Measurements from ENCODE around the gene MICB.
"Not testable (repeated sequence)": the region's sequence is repeated elsewhere in the genome, so short reads cannot be mapped to it uniquely, and the experiment has no call there.

The MICB gene

DNA sequence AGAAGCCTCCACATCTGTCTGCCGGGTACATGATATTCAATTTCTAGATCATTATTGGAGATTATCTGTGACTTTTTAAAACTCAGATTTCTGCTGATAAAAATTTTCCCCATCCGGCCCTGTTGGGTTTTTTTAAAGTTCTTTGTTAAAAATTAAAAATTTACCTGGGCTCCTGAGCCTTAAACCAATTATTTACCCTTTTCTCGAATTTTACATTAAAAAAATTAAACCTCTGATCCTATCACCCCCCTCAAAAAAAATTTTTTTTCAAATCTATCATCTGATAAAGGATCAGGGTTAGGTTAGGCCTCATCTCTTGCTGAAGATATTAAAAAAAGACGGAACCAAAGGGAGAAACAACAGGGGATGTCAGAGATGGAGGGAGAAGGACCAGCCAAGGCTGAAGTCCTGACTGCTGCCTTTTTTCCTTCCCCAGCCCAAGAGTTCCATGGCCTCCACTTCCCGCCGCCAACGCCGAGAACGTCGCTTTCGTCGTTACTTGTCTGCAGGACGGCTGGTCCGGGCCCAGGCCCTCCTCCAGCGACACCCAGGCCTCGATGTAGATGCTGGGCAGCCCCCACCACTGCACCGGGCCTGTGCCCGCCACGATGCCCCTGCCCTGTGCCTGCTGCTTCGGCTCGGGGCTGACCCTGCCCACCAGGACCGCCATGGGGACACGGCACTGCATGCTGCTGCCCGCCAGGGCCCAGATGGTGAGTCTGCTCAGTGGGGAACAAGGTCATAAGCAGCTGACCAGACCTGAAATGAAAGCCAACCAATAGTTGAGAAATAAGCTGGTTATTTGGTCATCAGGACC lies 50.0 kb downstream of the MICB start:
- H3K27ac ChIP-seq (ENCODE audit: insufficient read depth, low read depth, low read length, poor library complexity, severe bottlenecking) = no peak overlapping the region
- peak overlapping the region; percentile 54 for H3K4me3 ChIP-seq (ENCODE audit: insufficient read depth, low read depth, low read length)
- H3K4me1 ChIP-seq (ENCODE audit: control insufficient read depth, insufficient read depth, low read length) = peaks cover 10% of the 10 kb centered on the region
- no peaks in the 10 kb centered on the region for H3K27me3 ChIP-seq (ENCODE audit: control insufficient read depth, insufficient read depth, low read length, poor library complexity, severe bottlenecking)
- WGBS, 2 experiments = 84 to 86% methylated on average over 22 to 24 of the region's 24 CpGs
- no peaks in the 10 kb centered on the region for H3K9me3 ChIP-seq (ENCODE audit: control insufficient read depth, low read length)
- H3K36me3 ChIP-seq (ENCODE audit: control insufficient read depth, insufficient read depth, low read length) = no peaks in the 10 kb centered on the region

DNA sequence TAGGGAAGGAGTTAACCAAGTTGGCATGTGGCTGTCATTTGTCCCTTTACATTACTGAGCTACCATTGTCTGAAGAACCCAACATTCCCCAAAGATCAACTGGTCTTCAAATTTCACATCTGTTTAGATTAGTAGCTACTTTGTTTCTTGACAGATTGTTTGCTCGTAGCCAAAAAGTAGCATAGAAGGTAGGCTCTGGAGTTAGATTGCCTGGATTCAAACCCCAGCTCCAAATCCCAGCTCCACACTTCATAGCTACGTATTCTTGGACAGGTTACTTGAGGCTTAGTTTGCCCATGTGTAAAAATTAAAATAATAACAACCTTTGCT lies 50.6 kb downstream of the MICB start:
- WGBS, 2 experiments = 92 to 100% methylated on average over 1 to 2 of the region's 2 CpGs
- peak overlapping the region; percentile 54 for H3K4me3 ChIP-seq (ENCODE audit: insufficient read depth, low read depth, low read length)
- H3K4me1 ChIP-seq (ENCODE audit: control insufficient read depth, insufficient read depth, low read length) = peaks cover 10% of the 10 kb centered on the region
- no peaks in the 10 kb centered on the region for H3K9me3 ChIP-seq (ENCODE audit: control insufficient read depth, low read length)
- H3K27me3 ChIP-seq (ENCODE audit: control insufficient read depth, insufficient read depth, low read length, poor library complexity, severe bottlenecking) = no peaks in the 10 kb centered on the region
- H3K36me3 ChIP-seq (ENCODE audit: control insufficient read depth, insufficient read depth, low read length) = peaks cover 4% of the 10 kb centered on the region
- no peak overlapping the region for H3K27ac ChIP-seq (ENCODE audit: insufficient read depth, low read depth, low read length, poor library complexity, severe bottlenecking)

GRCh38 chr6:31551371-31551770 lies 53.4 kb downstream of the MICB start:
- H3K27me3 ChIP-seq (ENCODE audit: control insufficient read depth, insufficient read depth, low read length, poor library complexity, severe bottlenecking); H3K27ac ChIP-seq (ENCODE audit: insufficient read depth, low read depth, low read length, poor library complexity, severe bottlenecking); H3K4me3 ChIP-seq (ENCODE audit: insufficient read depth, low read depth, low read length); H3K4me1 ChIP-seq (ENCODE audit: control insufficient read depth, insufficient read depth, low read length); H3K9me3 ChIP-seq (ENCODE audit: control insufficient read depth, low read length); H3K36me3 ChIP-seq (ENCODE audit: control insufficient read depth, insufficient read depth, low read length): not testable (repeated sequence)
- 72 to 73% methylated on average over 5 of the region's 5 CpGs for WGBS, 2 experiments

DNA sequence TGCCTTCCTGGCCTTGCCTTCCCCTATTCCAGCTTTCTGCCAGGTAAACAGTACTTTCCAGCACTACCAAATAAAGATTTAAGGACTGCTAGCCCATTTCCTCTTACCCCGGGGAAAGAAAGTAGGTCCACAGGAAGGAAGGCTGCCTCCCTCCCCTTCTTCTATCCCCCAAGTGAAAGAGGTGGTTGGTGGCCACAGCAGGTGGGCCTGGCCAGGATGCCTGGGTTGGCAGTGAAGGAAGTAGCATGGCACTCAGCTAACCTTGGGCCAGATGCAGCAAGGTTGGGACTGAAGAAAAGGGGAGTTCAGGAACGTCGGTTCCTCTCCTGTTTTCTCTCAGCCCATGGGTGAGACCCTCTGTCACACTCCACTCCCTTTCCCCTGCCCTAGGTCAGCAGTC lies 58.4 kb downstream of the MICB start:
- H3K36me3 ChIP-seq (ENCODE audit: control insufficient read depth, insufficient read depth, low read length) = peaks cover 10% of the 10 kb centered on the region
- no peak overlapping the region for H3K27ac ChIP-seq (ENCODE audit: insufficient read depth, low read depth, low read length, poor library complexity, severe bottlenecking)
- no peak overlapping the region for H3K4me3 ChIP-seq (ENCODE audit: insufficient read depth, low read depth, low read length)
- no peaks in the 10 kb centered on the region for H3K4me1 ChIP-seq (ENCODE audit: control insufficient read depth, insufficient read depth, low read length)
- H3K9me3 ChIP-seq (ENCODE audit: control insufficient read depth, low read length) = no peaks in the 10 kb centered on the region
- H3K27me3 ChIP-seq (ENCODE audit: control insufficient read depth, insufficient read depth, low read length, poor library complexity, severe bottlenecking) = no peaks in the 10 kb centered on the region
- WGBS, 2 experiments = 89% methylated on average over 3 of the region's 3 CpGs

DNA sequence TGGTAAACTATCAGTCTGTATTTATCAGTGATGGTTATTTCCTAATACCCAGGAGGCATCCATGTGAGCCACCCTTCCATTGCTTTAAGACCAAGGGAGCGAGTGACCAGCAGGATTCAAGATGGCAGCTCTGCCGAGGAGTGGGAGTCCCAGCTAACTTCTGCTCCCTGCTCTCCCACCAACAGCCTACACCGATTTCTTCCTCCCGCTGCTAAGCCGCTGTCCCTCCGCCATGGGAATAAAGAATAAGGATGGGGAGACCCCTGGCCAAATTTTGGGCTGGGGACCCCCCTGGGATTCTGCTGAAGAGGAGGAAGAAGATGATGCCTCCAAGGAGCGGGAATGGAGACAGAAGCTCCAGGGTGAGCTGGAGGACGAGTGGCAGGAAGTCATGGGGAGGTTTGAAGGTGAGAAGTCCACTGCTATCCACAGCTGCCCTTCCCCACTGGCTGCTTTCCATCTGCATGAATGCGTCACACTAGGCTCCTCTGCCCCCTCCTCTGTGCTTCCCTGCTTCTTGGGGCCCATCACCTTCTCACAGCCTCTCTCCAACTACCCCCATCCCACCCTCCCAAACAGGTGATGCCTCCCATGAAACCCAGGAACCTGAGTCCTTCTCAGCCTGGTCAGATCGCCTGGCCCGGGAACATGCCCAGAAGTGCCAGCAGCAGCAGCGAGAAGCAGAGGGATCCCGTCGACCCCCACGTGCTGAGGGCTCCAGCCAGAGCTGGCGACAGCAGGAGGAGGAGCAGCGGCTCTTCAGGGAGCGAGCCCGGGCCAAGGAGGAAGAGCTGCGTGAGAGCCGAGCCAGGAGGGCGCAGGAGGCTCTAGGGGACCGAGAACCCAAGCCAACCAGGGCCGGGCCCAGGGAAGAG lies 59.7 kb downstream of the MICB start:
- H3K4me3 ChIP-seq (ENCODE audit: insufficient read depth, low read depth, low read length) = no peak overlapping the region
- no peak overlapping the region for H3K27ac ChIP-seq (ENCODE audit: insufficient read depth, low read depth, low read length, poor library complexity, severe bottlenecking)
- no peaks in the 10 kb centered on the region for H3K9me3 ChIP-seq (ENCODE audit: control insufficient read depth, low read length)
- H3K27me3 ChIP-seq (ENCODE audit: control insufficient read depth, insufficient read depth, low read length, poor library complexity, severe bottlenecking) = no peaks in the 10 kb centered on the region
- peaks cover 10% of the 10 kb centered on the region for H3K36me3 ChIP-seq (ENCODE audit: control insufficient read depth, insufficient read depth, low read length)
- WGBS, 2 experiments = 87 to 89% methylated on average over 24 of the region's 24 CpGs
- H3K4me1 ChIP-seq (ENCODE audit: control insufficient read depth, insufficient read depth, low read length) = no peaks in the 10 kb centered on the region

DNA sequence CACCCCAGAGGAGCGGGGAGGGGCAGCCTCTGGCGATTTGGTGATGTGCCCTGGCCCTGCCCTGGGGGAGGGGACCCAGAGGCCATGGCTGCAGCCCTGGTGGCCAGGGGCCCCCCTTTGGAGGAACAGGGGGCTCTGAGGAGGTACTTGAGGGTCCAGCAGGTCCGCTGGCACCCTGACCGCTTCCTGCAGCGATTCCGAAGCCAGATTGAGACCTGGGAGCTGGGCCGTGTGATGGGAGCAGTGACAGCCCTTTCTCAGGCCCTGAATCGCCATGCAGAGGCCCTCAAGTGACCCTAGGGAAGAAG lies 60.3 kb downstream of the MICB start:
- Histone ChIP-seq H3K27me3 (ENCODE audit: control insufficient read depth, insufficient read depth, low read length, poor library complexity, severe bottlenecking) (no peaks in the 10 kb centered on the region), H3K27ac (ENCODE audit: insufficient read depth, low read depth, low read length, poor library complexity, severe bottlenecking) (no peak overlapping the region), H3K4me1 (ENCODE audit: control insufficient read depth, insufficient read depth, low read length) (no peaks in the 10 kb centered on the region), H3K9me3 (ENCODE audit: control insufficient read depth, low read length) (no peaks in the 10 kb centered on the region), H3K4me3 (ENCODE audit: insufficient read depth, low read depth, low read length) (no peak overlapping the region), H3K36me3 (ENCODE audit: control insufficient read depth, insufficient read depth, low read length) (peaks cover 8% of the 10 kb centered on the region)
- WGBS, 2 experiments = 95% methylated on average over 8 of the region's 8 CpGs

- no peak overlapping the region for H3K4me3 ChIP-seq (ENCODE audit: insufficient read depth, low read depth, low read length)
- H3K36me3 ChIP-seq (ENCODE audit: control insufficient read depth, insufficient read depth, low read length) = peaks cover 7% of the 10 kb centered on the region
- H3K9me3 ChIP-seq (ENCODE audit: control insufficient read depth, low read length) = no peaks in the 10 kb centered on the region
- H3K27me3 ChIP-seq (ENCODE audit: control insufficient read depth, insufficient read depth, low read length, poor library complexity, severe bottlenecking) = no peaks in the 10 kb centered on the region
- WGBS, 2 experiments = 93 to 95% methylated on average over 14 of the region's 14 CpGs
- H3K4me1 ChIP-seq (ENCODE audit: control insufficient read depth, insufficient read depth, low read length) = no peaks in the 10 kb centered on the region
- H3K27ac ChIP-seq (ENCODE audit: insufficient read depth, low read depth, low read length, poor library complexity, severe bottlenecking) = no peak overlapping the region
Observed at GRCh38 chr6:31558631-31559500, 60.9 kb downstream of the MICB start.

DNA sequence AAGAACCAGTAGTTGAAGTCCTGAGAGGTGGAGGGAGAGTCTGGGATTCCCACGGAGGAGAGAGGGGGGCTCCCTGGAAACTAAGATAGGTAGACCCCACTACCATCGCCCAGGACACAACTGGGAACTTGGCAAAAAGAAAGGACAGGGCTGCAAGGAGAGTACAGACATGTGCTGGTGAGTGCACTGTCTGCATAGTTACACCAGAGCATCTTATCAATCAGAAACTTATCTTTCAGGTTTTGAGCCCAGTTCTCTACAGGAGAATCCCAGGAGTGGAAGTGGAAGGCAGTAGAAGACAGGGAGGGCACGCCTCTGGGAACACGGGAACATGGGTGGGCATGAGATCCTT lies 61.6 kb downstream of the MICB start:
- 79 to 83% methylated on average over 4 of the region's 4 CpGs for WGBS, 2 experiments
- Histone ChIP-seq H3K9me3 (ENCODE audit: control insufficient read depth, low read length) (no peaks in the 10 kb centered on the region), H3K27ac (ENCODE audit: insufficient read depth, low read depth, low read length, poor library complexity, severe bottlenecking) (no peak overlapping the region), H3K4me1 (ENCODE audit: control insufficient read depth, insufficient read depth, low read length) (no peaks in the 10 kb centered on the region), H3K4me3 (ENCODE audit: insufficient read depth, low read depth, low read length) (no peak overlapping the region), H3K36me3 (ENCODE audit: control insufficient read depth, insufficient read depth, low read length) (peaks cover 7% of the 10 kb centered on the region), H3K27me3 (ENCODE audit: control insufficient read depth, insufficient read depth, low read length, poor library complexity, severe bottlenecking) (no peaks in the 10 kb centered on the region)

DNA sequence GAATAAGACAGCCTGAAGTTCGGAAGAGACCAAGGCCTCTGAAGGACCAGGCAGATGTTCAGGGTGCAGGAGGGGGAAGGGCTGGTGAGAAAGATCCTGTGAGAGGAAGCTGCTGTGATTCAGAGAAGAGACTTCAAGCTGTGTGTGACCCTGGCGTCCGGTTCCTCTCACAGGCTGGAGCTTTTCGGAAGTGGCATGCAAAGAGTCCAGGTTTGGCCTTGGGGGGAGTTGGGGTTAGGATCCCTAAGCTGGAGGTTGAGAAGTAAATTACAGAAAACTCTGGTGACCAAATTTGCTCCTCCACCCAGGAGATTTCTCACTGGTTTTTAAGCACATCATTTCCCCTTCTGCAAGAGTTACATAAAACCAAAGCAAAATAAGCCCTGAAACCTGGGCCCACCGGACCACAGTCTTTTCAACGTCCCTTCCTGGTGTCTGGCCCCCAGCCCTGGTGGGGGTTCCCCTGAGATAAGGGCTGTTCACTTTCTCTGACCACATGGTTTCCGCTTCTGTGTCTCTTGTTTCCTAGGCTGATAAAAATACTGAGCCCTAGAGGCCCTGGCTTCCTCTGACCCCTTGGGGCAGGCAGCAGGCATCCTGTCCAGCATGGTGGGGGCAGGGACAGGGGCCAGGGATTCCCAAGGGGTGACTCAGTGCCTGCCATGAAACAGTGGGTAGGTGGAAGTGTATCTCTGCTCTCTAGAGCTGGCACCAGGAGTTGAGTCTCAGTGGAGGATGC lies 62.2 kb downstream of the MICB start:
- Histone ChIP-seq H3K4me1 (ENCODE audit: control insufficient read depth, insufficient read depth, low read length) (no peaks in the 10 kb centered on the region), H3K9me3 (ENCODE audit: control insufficient read depth, low read length) (no peaks in the 10 kb centered on the region), H3K27ac (ENCODE audit: insufficient read depth, low read depth, low read length, poor library complexity, severe bottlenecking) (no peak overlapping the region), H3K36me3 (ENCODE audit: control insufficient read depth, insufficient read depth, low read length) (peaks cover 7% of the 10 kb centered on the region), H3K4me3 (ENCODE audit: insufficient read depth, low read depth, low read length) (no peak overlapping the region), H3K27me3 (ENCODE audit: control insufficient read depth, insufficient read depth, low read length, poor library complexity, severe bottlenecking) (no peaks in the 10 kb centered on the region)
- 86 to 89% methylated on average over 7 of the region's 7 CpGs for WGBS, 2 experiments

Data from ectodermal cell (in vitro differentiated cells).